Right cardiac atrium (tissue), 5 donors: ENCODE measurements around the gene ANO2. TPM values are rescaled to one million over a fixed set of nuclear protein-coding genes. Genes with fewer than 3 reads are reported as not detected.

ENCODE experiments used
- polyA plus RNA-seq: library from polyadenylated mRNA; stranded (reverse); fragments of 200-250 nt; gene quantifications from one replicate; pipeline ENCODE4 v1.2.3, GENCODE V29; 2013
- total RNA-seq, 4 donors: library from RNA; stranded (reverse); fragmentation: NEBNext Ultra II Directional; extraction: Animal tissue kit (Norgen Biotek cat#: 25700); gene quantifications; one replicate each; pipeline ENCODE4 v1.2.1, GENCODE V29; 2021
- donor health status: healthy with polysubstance abuse.
- donor health status: DM: no; HTN: yes; CAD: no.
- donor health status: DM: no; HTN: no; CAD: no.
- donor health status: DM: no; HTN: yes; CAD: no; lungs with severe emphysema.
- donor health status: DM: yes; HTN: yes; CAD: no.

ANO2 gene
- total and polyA plus RNA-seq, 5 donors = 7.0 to 12.5 (median 10.9) TPM

Other genes with a start within 250 kb of the ANO2 start
- gene VWF, start 179.4 kb upstream of the ANO2 start, total RNA-seq = 100 to 1,000 TPM; 144 to 388 (median 269) TPM
- 181 TPM for gene VWF, start 179.4 kb upstream of the ANO2 start, polyA plus RNA-seq